ENCODE data around the gene MAP3K3. TPM values are rescaled to one million over a fixed set of nuclear protein-coding genes. Genes with fewer than 3 reads are reported as not detected.

Gene MAP3K3
- total RNA-seq: 42.7 and 43.5 TPM in 2 replicates

GRCh38 chr17:63621684-63622573, at the start of gene MAP3K3:
MAP3K3 (plus strand) TSS chr17:63622417; CDS start chr17:63622760, 343 bp downstream.
- intact Hi-C loops (cut with micrococcal nuclease): loop anchor here (1.0 to 10.0 kb wide), 13 partner anchors 10 to 967 kb away; partner anchors contain the start of genes CCDC47, CEP95, DCAF7 and DDX5

- intact Hi-C loops (cut with micrococcal nuclease): no loop called here
Observed at GRCh38 chr17:63573634-63574033, 48.6 kb upstream of the MAP3K3 start.

GRCh38 chr17:63578027-63578768, 44.0 kb upstream of the MAP3K3 start:
- intact Hi-C loops (cut with micrococcal nuclease): no loop called here

GRCh38 chr17:63578769-63579111, 43.5 kb upstream of the MAP3K3 start:
- intact Hi-C loops (cut with micrococcal nuclease): no loop called here

GRCh38 chr17:63579633-63580032, 42.6 kb upstream of the MAP3K3 start:
- intact Hi-C loops (cut with micrococcal nuclease): no loop called here

- intact Hi-C loops (cut with micrococcal nuclease): no loop called here
Observed at GRCh38 chr17:63587770-63588169, 34.4 kb upstream of the MAP3K3 start.

GRCh38 chr17:63588797-63589196, 33.4 kb upstream of the MAP3K3 start:
- intact Hi-C loops (cut with micrococcal nuclease): no loop called here

- intact Hi-C loops (cut with micrococcal nuclease): no loop called here
Observed at GRCh38 chr17:63589646-63590045, 32.6 kb upstream of the MAP3K3 start.

GRCh38 chr17:63592797-63593196, 29.4 kb upstream of the MAP3K3 start:
- intact Hi-C loops (cut with micrococcal nuclease): no loop called here

- intact Hi-C loops (cut with micrococcal nuclease): no loop called here
Observed at GRCh38 chr17:63595132-63595531, 27.1 kb upstream of the MAP3K3 start.

GRCh38 chr17:63596856-63597586, 25.2 kb upstream of the MAP3K3 start:
- intact Hi-C loops (cut with micrococcal nuclease): no loop called here

- intact Hi-C loops (cut with micrococcal nuclease): no loop called here
Observed at GRCh38 chr17:63598281-63598680, 23.9 kb upstream of the MAP3K3 start.

GRCh38 chr17:63600569-63601438, 21.4 kb upstream of the MAP3K3 start, which contains the start of gene TACO1:
TACO1 (plus strand) TSS chr17:63600895; CDS start chr17:63601084, 189 bp downstream.
- intact Hi-C loops (cut with micrococcal nuclease): loop anchor here (1.0 to 2.0 kb wide), 4 partner anchors 11 to 78 kb away; partner anchors contain the start of genes DCAF7, KCNH6 and MAP3K3

GRCh38 chr17:63601439-63602371, 20.5 kb upstream of the MAP3K3 start:
- intact Hi-C loops (cut with micrococcal nuclease): loop anchor here (1.0 to 2.0 kb wide), 3 partner anchors 21 to 79 kb away; partner anchors contain the start of genes DCAF7, KCNH6 and MAP3K3

- intact Hi-C loops (cut with micrococcal nuclease): loop anchor here (5.0 kb wide), 1 partner anchor 1133 kb away; the partner anchor contains the start of gene TLK2
Observed at GRCh38 chr17:63609816-63610573, 12.2 kb upstream of the MAP3K3 start.

GRCh38 chr17:63610854-63611253, 11.4 kb upstream of the MAP3K3 start:
- intact Hi-C loops (cut with micrococcal nuclease): loop anchor here (5.0 kb wide), 1 partner anchor 1134 kb away; the partner anchor contains the start of gene TLK2

GRCh38 chr17:63611354-63611753, 10.9 kb upstream of the MAP3K3 start:
- intact Hi-C loops (cut with micrococcal nuclease): loop anchor here (5.0 kb wide), 1 partner anchor 1134 kb away; the partner anchor contains the start of gene TLK2

GRCh38 chr17:63613663-63614062, 8.6 kb upstream of the MAP3K3 start:
- intact Hi-C loops (cut with micrococcal nuclease): loop anchor here (2.0 to 5.0 kb wide), 2 partner anchors 127 to 1136 kb away; partner anchors contain the start of genes STRADA and TLK2

Measured in T-helper 1 cell treated with Interleukin-12 subunit alpha and Interleukin-12 subunit beta and Interleukin-4 antibody, amounts not matched to agents 30 ng/mL and 1 ng/mL, for 36 hours (primary cell).